GM12878 (cell line): ENCODE measurements around the gene SGSM2. TPM values are rescaled to one million over a fixed set of nuclear protein-coding genes. Genes with fewer than 3 reads are reported as not detected.

Experiments
- ATAC-seq: fragments of 200-7000 bp; cut with Tn5 transposase; 3 replicates; pipeline ENCODE4 v1.9.1; 2020; ENCODE audit warnings: mild to moderate bottlenecking, moderate library complexity
- Bru-seq: library from RNA; stranded (reverse); fragments of 400-500 nt; gene quantifications from one replicate; lab custom pipeline; 2021; lab: Mats Ljungman, UMichigan
- BruChase-seq, 2 experiments: library from RNA; stranded (reverse); fragments of 400-500 nt; gene quantifications; one replicate each; lab custom pipeline; 2021; lab: Mats Ljungman, UMichigan
- BruUV-seq: library from RNA; stranded (reverse); fragments of 400-500 nt; replicated peaks from 2 replicates; lab custom pipeline; 2021; lab: Mats Ljungman, UMichigan
- CTCF ChIA-PET: fragments of 300-600 bp; sonication (Branson Sonifier 250); formaldehyde crosslinking; extraction: SDS; loops from one replicate; lab custom pipeline; 2021; ENCODE audit warnings: inconsistent platforms; lab: Yijun Ruan, JAX
- POLR2A ChIA-PET: fragments of 350-600 bp; formaldehyde crosslinking; extraction: SDS; loops from one replicate; lab custom pipeline; 2021; ENCODE audit warnings: inconsistent platforms; lab: Charles Lee
- RAD21 ChIA-PET: fragments of 300-600 bp; sonication (Branson Sonifier 250); formaldehyde crosslinking; loops from one replicate; lab custom pipeline; 2023; ENCODE audit warnings: antibody characterized with exemption; ENCODE audit not compliant: unreplicated experiment; lab: Charles Lee
- SMC1A ChIA-PET: fragments of 300-600 bp; sonication (Branson Sonifier 250); formaldehyde crosslinking; loops from one replicate; lab custom pipeline; 2023; ENCODE audit not compliant: unreplicated experiment, uncharacterized antibody; lab: Charles Lee
- DNase-seq: peaks from one replicate; pipeline ENCODE4 v3.0.0-alpha.2; 2011; ENCODE audit warnings: low read depth, low spot score
- FAIRE-seq: peaks from 3 replicates; lab custom pipeline; 2011; peaks lifted over from hg19 to GRCh38; lab: Jason Lieb, UNC
- H2AFZ ChIP-seq: 2 replicates; pipeline ENCODE4 v1.6.0; 2011; ENCODE audit warnings: low read depth, low read length, control low read depth; ENCODE audit not compliant: control insufficient read depth
- H3K27ac ChIP-seq: 2 replicates; pipeline ENCODE4 v1.5.1; 2011; ENCODE audit warnings: control low read depth; ENCODE audit not compliant: control insufficient read depth, insufficient read depth
- H3K27me3 ChIP-seq, 2 experiments: replicated peaks in 1 of 2; 2 replicates each; pipeline versions ENCODE4 v1.6.0 to v1.6.1; 2011; ENCODE audit warnings: low read length in 1 of 2; ENCODE audit not compliant: control insufficient read depth in 2 of 2, insufficient read depth in 2 of 2
- H3K36me3 ChIP-seq, 2 experiments: 2 replicates each; pipeline ENCODE4 v1.5.1; 2011; ENCODE audit warnings: low read length in 1 of 2; ENCODE audit not compliant: control insufficient read depth in 2 of 2, insufficient read depth in 2 of 2
- H3K4me1 ChIP-seq: 2 replicates; pipeline ENCODE4 v1.6.1; 2011; ENCODE audit warnings: mild to moderate bottlenecking, low read length, moderate library complexity, mixed read lengths; ENCODE audit not compliant: control insufficient read depth, insufficient read depth
- H3K4me2 ChIP-seq: 2 replicates; pipeline ENCODE4 v1.6.0; 2011; ENCODE audit warnings: control low read depth; ENCODE audit not compliant: control insufficient read depth, insufficient read depth
- H3K4me3 ChIP-seq: fragments of 200-600 bp; sonication (generic); 2 replicates; pipeline ENCODE4 v1.5.1; 2016
- H3K79me2 ChIP-seq: 2 replicates; pipeline ENCODE4 v1.6.0; 2011; ENCODE audit warnings: low read length; ENCODE audit not compliant: control insufficient read depth, insufficient read depth
- H3K9ac ChIP-seq: 2 replicates; pipeline ENCODE4 v1.8.0; 2011; ENCODE audit warnings: low read length, control low read depth, mixed read lengths; ENCODE audit not compliant: control insufficient read depth, insufficient read depth
- H3K9me3 ChIP-seq: replicated peaks from 3 replicates; pipeline ENCODE4 v1.5.1; 2011; ENCODE audit warnings: mild to moderate bottlenecking, low read length; ENCODE audit not compliant: control insufficient read depth, insufficient read depth
- H4K20me1 ChIP-seq: 2 replicates; pipeline ENCODE4 v1.6.0; 2011; ENCODE audit not compliant: control insufficient read depth, insufficient read depth
- BHLHE40 ChIP-seq, 2 experiments: fragments of 450-650 bp in 1 of 2; IDR thresholded peaks; 2 replicates each; pipeline ENCODE4 v1.6.1; 2011 to 2017; ENCODE audit warnings: low read depth in 2 of 2, borderline replicate concordance in 1 of 2, improper control_type of control experiment in 1 of 2, low read length in 1 of 2, mild to moderate bottlenecking in 1 of 2
- CREB1 ChIP-seq: IDR thresholded peaks from 2 replicates; pipeline ENCODE4 v1.6.1; 2012; ENCODE audit warnings: low read depth, mild to moderate bottlenecking, inconsistent platforms
- CREM ChIP-seq: IDR thresholded peaks from 2 replicates; pipeline ENCODE4 v1.6.1; 2014; ENCODE audit warnings: antibody characterized with exemption, low read depth
- MYB ChIP-seq: fragments of 150-350 bp; IDR thresholded peaks from 2 replicates; pipeline ENCODE4 v1.6.1; 2014; ENCODE audit warnings: mild to moderate bottlenecking, low read depth, low read length, borderline replicate concordance
- NR2C2 ChIP-seq: IDR thresholded peaks from 2 replicates; pipeline ENCODE4 v1.6.1; 2011; ENCODE audit warnings: borderline replicate concordance, low read depth; ENCODE audit not compliant: control insufficient read depth, insufficient read length
- TAF1 ChIP-seq: IDR thresholded peaks from 2 replicates; pipeline ENCODE4 v1.6.1; 2011; ENCODE audit warnings: mild to moderate bottlenecking, low read depth, low read length, borderline replicate concordance
- WGBS: methylation state at CpG from one replicate; pipeline ENCODE4 v1.1.6; 2016; ENCODE audit warnings: low lambda C conversion rate; ENCODE audit not compliant: insufficient replicate concordance, insufficient coverage; ENCODE audit errors: missing lambda C conversion rate; 5-methylcytosine and 5-hydroxymethylcytosine counted together
- in situ Hi-C: fragments of 300-500 bp; cut with MboI; formaldehyde crosslinking; loops from 9 replicates; pipeline ENCODE4 v1.14.3; 2018; ENCODE audit warnings: mixed read lengths
- intact Hi-C: fragments of 100-400 bp; cut with micrococcal nuclease; formaldehyde crosslinking; loops from one replicate; pipeline ENCODE4 v1.14.2; 2022; ENCODE audit not compliant: unreplicated experiment
- long read RNA-seq, 2 experiments: library from polyadenylated mRNA; unstranded; transcript quantifications; one replicate each; pipeline ENCODE4 v2.0.0, GENCODE V29; 2019 to 2020
- polyA minus RNA-seq, 3 experiments: library from RNA; depleted of rRNA, polyadenylated mRNA; stranded (reverse); fragments of >200 nt; gene quantifications; 2 replicates each; pipeline ENCODE4 v1.2.3, GENCODE V29; 2011
- polyA plus RNA-seq, 11 experiments: library from polyadenylated mRNA; depleted of rRNA in 4 of 11; unstranded in 6 of 11; stranded (reverse) in 5 of 11; fragments of >200 nt; fragmentation: Nextera tagmentation in 4 of 11; fragmentation: Illumina TruSeq in 1 of 11; extraction: Ambion mirVana in 4 of 11; extraction: Trizol in 1 of 11; gene quantifications; 1 replicate in 1 of 11; 2 replicates in 10 of 11; pipeline versions ENCODE4 v1.2.1 to v1.2.3, GENCODE V29; 2011 to 2016; ENCODE audit warnings: inconsistent platforms in 2 of 11, missing spikeins in 2 of 11, low read depth in 1 of 11
- total RNA-seq, 4 experiments: library from RNA; depleted of rRNA in 3 of 4; stranded (reverse); fragments of >200 nt in 3 of 4; fragmentation: Illumina TruSeq in 1 of 4; extraction: Trizol in 1 of 4; gene quantifications; 2 replicates each; pipeline versions ENCODE4 v1.2.1 to v1.2.3, GENCODE V29; 2013 to 2021
- TF ChIP-seq, protein P1 (sequence below): fragments of 450-650 bp; IDR thresholded peaks from 2 replicates; pipeline ENCODE4 v1.6.1; 2018; ENCODE audit warnings: mild to moderate bottlenecking, low read depth, moderate library complexity; ENCODE audit not compliant: partially characterized antibody
- TF ChIP-seq, protein P2 (sequence below): fragments of 450-650 bp; IDR thresholded peaks from 2 replicates; pipeline ENCODE4 v1.6.1; 2016; ENCODE audit warnings: mild to moderate bottlenecking

The SGSM2 gene, protein sequence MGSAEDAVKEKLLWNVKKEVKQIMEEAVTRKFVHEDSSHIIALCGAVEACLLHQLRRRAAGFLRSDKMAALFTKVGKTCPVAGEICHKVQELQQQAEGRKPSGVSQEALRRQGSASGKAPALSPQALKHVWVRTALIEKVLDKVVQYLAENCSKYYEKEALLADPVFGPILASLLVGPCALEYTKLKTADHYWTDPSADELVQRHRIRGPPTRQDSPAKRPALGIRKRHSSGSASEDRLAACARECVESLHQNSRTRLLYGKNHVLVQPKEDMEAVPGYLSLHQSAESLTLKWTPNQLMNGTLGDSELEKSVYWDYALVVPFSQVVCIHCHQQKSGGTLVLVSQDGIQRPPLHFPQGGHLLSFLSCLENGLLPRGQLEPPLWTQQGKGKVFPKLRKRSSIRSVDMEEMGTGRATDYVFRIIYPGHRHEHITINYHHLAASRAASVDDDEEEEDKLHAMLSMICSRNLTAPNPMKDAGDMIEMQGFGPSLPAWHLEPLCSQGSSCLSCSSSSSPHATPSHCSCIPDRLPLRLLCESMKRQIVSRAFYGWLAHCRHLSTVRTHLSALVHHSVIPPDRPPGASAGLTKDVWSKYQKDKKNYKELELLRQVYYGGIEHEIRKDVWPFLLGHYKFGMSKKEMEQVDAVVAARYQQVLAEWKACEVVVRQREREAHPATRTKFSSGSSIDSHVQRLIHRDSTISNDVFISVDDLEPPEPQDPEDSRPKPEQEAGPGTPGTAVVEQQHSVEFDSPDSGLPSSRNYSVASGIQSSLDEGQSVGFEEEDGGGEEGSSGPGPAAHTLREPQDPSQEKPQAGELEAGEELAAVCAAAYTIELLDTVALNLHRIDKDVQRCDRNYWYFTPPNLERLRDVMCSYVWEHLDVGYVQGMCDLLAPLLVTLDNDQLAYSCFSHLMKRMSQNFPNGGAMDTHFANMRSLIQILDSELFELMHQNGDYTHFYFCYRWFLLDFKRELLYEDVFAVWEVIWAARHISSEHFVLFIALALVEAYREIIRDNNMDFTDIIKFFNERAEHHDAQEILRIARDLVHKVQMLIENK
- total RNA-seq (2013; cell fraction: nucleolus; rRNA removed) = 150 and 163 TPM in 2 replicates
- total RNA-seq (2014; rRNA removed) (19.8 and 25.3 TPM in 2 replicates), total RNA-seq (2014; rRNA removed; fragmentation: Illumina TruSeq; extraction: Trizol) (13.5 and 14.9 TPM in 2 replicates), total RNA-seq (2021) (32.0 and 37.3 TPM in 2 replicates), polyA plus RNA-seq (2011; rRNA removed) (18.1 and 27.9 TPM in 2 replicates), polyA plus RNA-seq (2014; fragmentation: Illumina TruSeq; extraction: Trizol) (8.8 and 20.8 TPM in 2 replicates), polyA plus RNA-seq (2014; fragmentation: Nextera tagmentation; extraction: Ambion mirVana) (1 to 10 TPM in 1 of 2 experiments, under 1 TPM in 1; 0.50 to 1.6 TPM), polyA plus RNA-seq (2014; rRNA removed) (50.9 and 59.0 TPM in 2 replicates), polyA plus RNA-seq (2016; fragmentation: Nextera tagmentation; extraction: Ambion mirVana) (10 to 100 TPM in 1 of 2 experiments, 1 to 10 TPM in 1; 7.2 to 16.1 TPM), polyA minus RNA-seq (2011; rRNA and poly(A)+ RNA removed) (16.1 and 26.5 TPM in 2 replicates), Bru-seq, nascent RNA (percentile 62 among the genes with signal in this experiment), BruChase-seq, experiment 1, labeled RNA remaining after a 6-hour chase (percentile 76 among the genes with signal in this experiment), BruChase-seq, experiment 2, labeled RNA remaining after a 2-hour chase (percentile 67 among the genes with signal in this experiment)
- 30.9 TPM for polyA plus RNA-seq (2011; ENCODE audit: low read depth)
- 42.1 and 52.0 TPM in 2 replicates for polyA plus RNA-seq (2011; cell fraction: cytosol; rRNA removed)
- 296 and 299 TPM in 2 replicates for polyA plus RNA-seq (2011; cell fraction: nucleus; rRNA removed)
- 47.6 and 54.4 TPM in 2 replicates for polyA plus RNA-seq (2012)
- polyA minus RNA-seq (2011; cell fraction: cytosol; rRNA and poly(A)+ RNA removed) = 7.8 and 10.8 TPM in 2 replicates
- 28.8 and 32.2 TPM in 2 replicates for polyA minus RNA-seq (2011; cell fraction: nucleus; rRNA and poly(A)+ RNA removed)
- long read RNA-seq, experiment 1, full-length matches to known transcripts = 1 of 2 reads
- long read RNA-seq, experiment 1, partial matches to known transcripts = 0 of 2 reads
- long read RNA-seq, experiment 1, other reads (novel, unspliced or antisense) = 1 of 2 reads
- long read RNA-seq, experiment 2, partial matches to known transcripts = 0 of 1 reads
- long read RNA-seq, experiment 2, other reads (novel, unspliced or antisense) = 1 of 1 reads

DNA sequence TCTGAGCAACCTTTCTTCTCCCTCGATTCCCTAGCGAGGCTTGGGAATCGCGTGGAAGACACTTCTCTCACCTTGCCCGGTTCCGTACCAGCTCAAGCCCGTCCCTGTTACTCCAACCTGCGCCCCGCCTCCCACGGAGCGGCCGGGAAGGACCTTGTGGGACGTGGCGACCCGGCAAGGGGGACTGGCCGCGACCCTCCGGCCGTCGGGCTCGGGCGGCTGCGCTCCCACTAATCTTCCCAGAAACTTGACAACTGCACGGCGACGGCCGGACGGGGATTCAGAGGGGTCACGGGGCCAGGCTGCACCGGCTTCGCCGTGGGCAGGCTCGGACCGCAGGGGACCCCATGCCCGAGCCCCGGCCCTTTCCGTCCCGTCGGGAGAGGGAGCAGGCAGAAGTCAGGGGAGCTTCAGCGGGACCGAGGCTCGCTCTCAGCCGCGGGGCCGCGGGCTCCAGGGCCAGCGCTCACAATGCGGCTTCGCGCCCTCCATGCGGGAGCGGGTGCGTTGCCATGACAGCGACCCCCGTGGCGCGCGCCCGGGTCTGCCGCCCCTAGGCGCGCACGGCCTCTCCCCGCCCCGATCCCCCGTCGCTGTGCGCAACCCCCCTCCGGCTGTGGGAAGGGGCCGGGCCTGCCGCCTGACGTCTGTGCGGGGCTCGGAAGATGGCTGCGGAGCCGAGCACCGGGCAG, at the start of gene SGSM2:
Gene SGSM2, plus strand, starts transcription at position 650 of the 692 bp plus-strand sequence. CDS start 188 bp downstream, outside the sequence.
- no peaks in the 10 kb centered on the region for H3K9me3 ChIP-seq
- H3K27ac ChIP-seq = peak within 1 kb of the TSS; percentile 86
- ATAC-seq = peak; percentile 71
- H2AFZ ChIP-seq = peak within 1 kb of the TSS; percentile 86
- intact Hi-C loops (loop anchor here (2.0 to 5.0 kb wide), 2 partner anchors 70 to 285 kb away; no protein-coding TSS in a partner anchor), in situ Hi-C loops (no loop called here)
- BruUV-seq = TSS peak; percentile 60
- H3K4me2 ChIP-seq = peak within 1 kb of the TSS; percentile 100
- peak within 1 kb of the TSS; percentile 92 for H3K4me3 ChIP-seq
- no peak for FAIRE-seq
- under 1% methylated on average over 51 of the region's 77 CpGs for WGBS
- ChIA-PET POLR2A (interaction anchor here (0.5 to 2.8 kb wide), 8 partner anchors 29 to 620 kb away, joined by 3 to 12 read pairs (median 5); partner anchors contain the start of genes SMG6 and SRR), SMC1A (interaction anchor here (0.9 to 2.0 kb wide), 8 partner anchors 16 to 284 kb away, joined by 3 to 8 read pairs (median 4); no protein-coding TSS in a partner anchor), CTCF (interaction anchor here (0.8 to 3.1 kb wide), 9 partner anchors 16 to 282 kb away, joined by 3 to 13 read pairs (median 5); no protein-coding TSS in a partner anchor), RAD21 (interaction anchor here (0.9 to 2.6 kb wide), 11 partner anchors 15 to 620 kb away, joined by 3 to 11 read pairs (median 5); partner anchors contain the start of genes HIC1, SMG6 and SRR)
- peak within 1 kb of the TSS; percentile 90 for H3K9ac ChIP-seq
- no peaks in the 10 kb centered on the region for H4K20me1 ChIP-seq
- DNase-seq = no peak
- H3K4me1 ChIP-seq = peaks cover 5% of the 10 kb centered on the region
- peaks cover 48% of the 10 kb centered on the region for H3K79me2 ChIP-seq
- H3K36me3 ChIP-seq = peaks cover 3 to 21% of the 10 kb centered on the region in 2 experiments
- no peaks in the 10 kb centered on the region for H3K27me3 ChIP-seq
- peak; percentile 41; the same call in 1 of the 2 replicates for TF ChIP-seq TAF1
- no peak for TF ChIP-seq NR2C2
- TF ChIP-seq CREB1 = 0 out of 2 replicates have a peak, but pooled peaks have one; percentile 14
- TF ChIP-seq, protein P1, sequence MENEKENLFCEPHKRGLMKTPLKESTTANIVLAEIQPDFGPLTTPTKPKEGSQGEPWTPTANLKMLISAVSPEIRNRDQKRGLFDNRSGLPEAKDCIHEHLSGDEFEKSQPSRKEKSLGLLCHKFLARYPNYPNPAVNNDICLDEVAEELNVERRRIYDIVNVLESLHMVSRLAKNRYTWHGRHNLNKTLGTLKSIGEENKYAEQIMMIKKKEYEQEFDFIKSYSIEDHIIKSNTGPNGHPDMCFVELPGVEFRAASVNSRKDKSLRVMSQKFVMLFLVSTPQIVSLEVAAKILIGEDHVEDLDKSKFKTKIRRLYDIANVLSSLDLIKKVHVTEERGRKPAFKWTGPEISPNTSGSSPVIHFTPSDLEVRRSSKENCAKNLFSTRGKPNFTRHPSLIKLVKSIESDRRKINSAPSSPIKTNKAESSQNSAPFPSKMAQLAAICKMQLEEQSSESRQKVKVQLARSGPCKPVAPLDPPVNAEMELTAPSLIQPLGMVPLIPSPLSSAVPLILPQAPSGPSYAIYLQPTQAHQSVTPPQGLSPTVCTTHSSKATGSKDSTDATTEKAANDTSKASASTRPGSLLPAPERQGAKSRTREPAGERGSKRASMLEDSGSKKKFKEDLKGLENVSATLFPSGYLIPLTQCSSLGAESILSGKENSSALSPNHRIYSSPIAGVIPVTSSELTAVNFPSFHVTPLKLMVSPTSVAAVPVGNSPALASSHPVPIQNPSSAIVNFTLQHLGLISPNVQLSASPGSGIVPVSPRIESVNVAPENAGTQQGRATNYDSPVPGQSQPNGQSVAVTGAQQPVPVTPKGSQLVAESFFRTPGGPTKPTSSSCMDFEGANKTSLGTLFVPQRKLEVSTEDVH = no peak
- TF ChIP-seq MYB = no peak
- TF ChIP-seq, protein P2, sequence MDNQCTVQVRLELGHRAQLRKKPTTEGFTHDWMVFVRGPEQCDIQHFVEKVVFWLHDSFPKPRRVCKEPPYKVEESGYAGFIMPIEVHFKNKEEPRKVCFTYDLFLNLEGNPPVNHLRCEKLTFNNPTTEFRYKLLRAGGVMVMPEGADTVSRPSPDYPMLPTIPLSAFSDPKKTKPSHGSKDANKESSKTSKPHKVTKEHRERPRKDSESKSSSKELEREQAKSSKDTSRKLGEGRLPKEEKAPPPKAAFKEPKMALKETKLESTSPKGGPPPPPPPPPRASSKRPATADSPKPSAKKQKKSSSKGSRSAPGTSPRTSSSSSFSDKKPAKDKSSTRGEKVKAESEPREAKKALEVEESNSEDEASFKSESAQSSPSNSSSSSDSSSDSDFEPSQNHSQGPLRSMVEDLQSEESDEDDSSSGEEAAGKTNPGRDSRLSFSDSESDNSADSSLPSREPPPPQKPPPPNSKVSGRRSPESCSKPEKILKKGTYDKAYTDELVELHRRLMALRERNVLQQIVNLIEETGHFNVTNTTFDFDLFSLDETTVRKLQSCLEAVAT = no peak; the same call in 1 of the 2 replicates
- TF ChIP-seq BHLHE40 (IDR thresholded peaks at IDR 0.05; ENCODE audit: borderline replicate concordance in 1 of 2, low read depth in 2 of 2, low read length in 1 of 2) = 0 out of 4 replicates have a peak, but pooled peaks of 1 of the 2 experiments have one; percentile 3
- TF ChIP-seq CREM = 0 out of 2 replicates have a peak, but pooled peaks have one; percentile 18
